ENCODE measurements around the gene ADGRA1. TPM values are rescaled to one million over a fixed set of nuclear protein-coding genes. Genes with fewer than 3 reads are reported as not detected.

The ADGRA1 gene
- total RNA-seq, 2 experiments from 2014 or later, result not detected

DNA sequence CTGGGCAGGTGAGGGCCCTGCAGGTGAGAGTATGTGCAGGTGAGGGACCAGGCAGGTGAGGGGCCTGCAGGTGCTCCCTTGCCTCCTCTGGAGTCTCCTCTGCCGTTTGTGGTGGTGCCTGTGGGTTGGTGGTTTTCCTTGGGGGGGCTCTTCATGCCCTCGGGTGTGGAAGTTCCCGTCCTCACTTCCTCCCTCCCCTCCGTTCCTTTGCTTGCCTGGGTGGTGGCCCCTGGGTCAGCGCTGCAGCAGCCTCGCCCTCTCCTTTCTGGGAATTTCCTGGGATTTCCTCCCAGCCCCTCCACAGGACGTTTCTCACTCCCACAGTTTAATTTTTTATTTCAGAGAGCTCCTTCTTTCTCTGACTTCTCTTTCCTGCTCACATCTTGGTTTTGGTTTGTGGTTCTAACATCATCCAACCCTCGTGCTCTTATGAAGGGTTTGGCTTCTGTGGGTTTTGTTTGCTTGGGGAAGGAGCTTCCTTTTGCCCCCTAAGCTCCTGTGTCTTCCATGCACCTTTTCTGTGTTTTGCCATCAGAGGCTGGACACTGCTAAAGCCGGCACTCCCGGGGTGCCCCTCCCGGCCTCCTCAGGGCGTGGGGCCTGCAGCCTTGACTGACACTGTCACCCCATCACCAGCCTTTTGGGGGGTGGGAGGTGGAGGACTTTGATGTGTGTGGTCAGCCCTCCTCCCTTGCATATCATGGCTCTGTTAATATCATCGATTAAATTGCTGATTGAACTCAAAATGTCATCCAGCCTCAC, 29.2 kb upstream of the ADGRA1 start:
- no peaks in the 10 kb centered on the region for H3K36me3 Mint-ChIP-seq (ENCODE audit: low read depth)
- H3K27me3 Mint-ChIP-seq, result no peaks in the 10 kb centered on the region
- H3K27ac Mint-ChIP-seq, result no peak overlapping the region
- ATAC-seq (no peak), DNase-seq (no peak)
- ChIA-PET CTCF (no interaction called here), POLR2A (no interaction called here)
- intact Hi-C loops (cut with DNase I, micrococcal nuclease), result no loop called here
- no peak overlapping the region for H3K4me3 Mint-ChIP-seq
- H3K4me1 Mint-ChIP-seq, result peaks cover 9% of the 10 kb centered on the region
- H3K9me3 Mint-ChIP-seq (ENCODE audit: low read depth), result no peaks in the 10 kb centered on the region

GRCh38 chr10:133059093-133059470, 28.6 kb upstream of the ADGRA1 start:
- Mint-ChIP-seq H3K4me3 (no peak overlapping the region), H3K36me3 (ENCODE audit: low read depth) (no peaks in the 10 kb centered on the region), H3K9me3 (ENCODE audit: low read depth) (no peaks in the 10 kb centered on the region), H3K27me3 (no peaks in the 10 kb centered on the region), H3K4me1 (peaks cover 9% of the 10 kb centered on the region), H3K27ac (no peak overlapping the region)
- intact Hi-C loops (cut with DNase I, micrococcal nuclease), result no loop called here
- POLR2A ChIA-PET, result interaction anchor here (0.6 kb wide), 1 partner anchor 96 kb away, joined by 7 read pairs; no protein-coding TSS in a partner anchor
- DNase-seq (no peak), ATAC-seq (no peak)
- CTCF ChIA-PET, result interaction anchor here (0.6 kb wide), 1 partner anchor 205 kb away, joined by 4 read pairs; no protein-coding TSS in a partner anchor

- Mint-ChIP-seq H3K27me3 (no peaks in the 10 kb centered on the region), H3K4me1 (peaks cover 9% of the 10 kb centered on the region), H3K36me3 (ENCODE audit: low read depth) (no peaks in the 10 kb centered on the region), H3K27ac (no peak overlapping the region), H3K4me3 (no peak overlapping the region), H3K9me3 (ENCODE audit: low read depth) (no peaks in the 10 kb centered on the region)
- intact Hi-C loops (cut with DNase I, micrococcal nuclease), result no loop called here
- ChIA-PET POLR2A (interaction anchor here (0.6 kb wide), 1 partner anchor 97 kb away, joined by 7 read pairs; no protein-coding TSS in a partner anchor), CTCF (interaction anchor here (0.6 kb wide), 1 partner anchor 205 kb away, joined by 4 read pairs; no protein-coding TSS in a partner anchor)
- ATAC-seq (no peak), DNase-seq (no peak)
Measured at GRCh38 chr10:133059571-133059970, 28.2 kb upstream of the ADGRA1 start.

- intact Hi-C loops (cut with DNase I, micrococcal nuclease), result no loop called here
- Mint-ChIP-seq H3K27ac (no peak overlapping the region), H3K4me3 (no peak overlapping the region), H3K9me3 (ENCODE audit: low read depth) (no peaks in the 10 kb centered on the region), H3K27me3 (no peaks in the 10 kb centered on the region), H3K36me3 (ENCODE audit: low read depth) (no peaks in the 10 kb centered on the region), H3K4me1 (peaks cover 9% of the 10 kb centered on the region)
- POLR2A ChIA-PET, result interaction anchor here (0.6 kb wide), 1 partner anchor 97 kb away, joined by 7 read pairs; no protein-coding TSS in a partner anchor
- CTCF ChIA-PET, result no interaction called here
- DNase-seq, result no peak
- ATAC-seq, result no peak
Measured at GRCh38 chr10:133060022-133060421, 27.7 kb upstream of the ADGRA1 start.

GRCh38 chr10:133060466-133060865, 27.3 kb upstream of the ADGRA1 start:
- no peaks in the 10 kb centered on the region for H3K27me3 Mint-ChIP-seq
- POLR2A ChIA-PET, result no interaction called here
- peaks cover 9% of the 10 kb centered on the region for H3K4me1 Mint-ChIP-seq
- no peak overlapping the region for H3K27ac Mint-ChIP-seq
- no peaks in the 10 kb centered on the region for H3K9me3 Mint-ChIP-seq (ENCODE audit: low read depth)
- intact Hi-C loops (cut with DNase I, micrococcal nuclease), result no loop called here
- no peak for DNase-seq
- H3K4me3 Mint-ChIP-seq, result no peak overlapping the region
- CTCF ChIA-PET, result no interaction called here
- H3K36me3 Mint-ChIP-seq (ENCODE audit: low read depth), result no peaks in the 10 kb centered on the region
- ATAC-seq, result no peak

GRCh38 chr10:133060881-133061280, 26.8 kb upstream of the ADGRA1 start:
- POLR2A ChIA-PET, result no interaction called here
- peaks cover 9% of the 10 kb centered on the region for H3K4me1 Mint-ChIP-seq
- H3K27me3 Mint-ChIP-seq, result no peaks in the 10 kb centered on the region
- ATAC-seq (no peak), DNase-seq (no peak)
- CTCF ChIA-PET, result no interaction called here
- no peak overlapping the region for H3K4me3 Mint-ChIP-seq
- H3K27ac Mint-ChIP-seq, result no peak overlapping the region
- intact Hi-C loops (cut with DNase I, micrococcal nuclease), result no loop called here
- no peaks in the 10 kb centered on the region for H3K36me3 Mint-ChIP-seq (ENCODE audit: low read depth)
- no peaks in the 10 kb centered on the region for H3K9me3 Mint-ChIP-seq (ENCODE audit: low read depth)

DNA sequence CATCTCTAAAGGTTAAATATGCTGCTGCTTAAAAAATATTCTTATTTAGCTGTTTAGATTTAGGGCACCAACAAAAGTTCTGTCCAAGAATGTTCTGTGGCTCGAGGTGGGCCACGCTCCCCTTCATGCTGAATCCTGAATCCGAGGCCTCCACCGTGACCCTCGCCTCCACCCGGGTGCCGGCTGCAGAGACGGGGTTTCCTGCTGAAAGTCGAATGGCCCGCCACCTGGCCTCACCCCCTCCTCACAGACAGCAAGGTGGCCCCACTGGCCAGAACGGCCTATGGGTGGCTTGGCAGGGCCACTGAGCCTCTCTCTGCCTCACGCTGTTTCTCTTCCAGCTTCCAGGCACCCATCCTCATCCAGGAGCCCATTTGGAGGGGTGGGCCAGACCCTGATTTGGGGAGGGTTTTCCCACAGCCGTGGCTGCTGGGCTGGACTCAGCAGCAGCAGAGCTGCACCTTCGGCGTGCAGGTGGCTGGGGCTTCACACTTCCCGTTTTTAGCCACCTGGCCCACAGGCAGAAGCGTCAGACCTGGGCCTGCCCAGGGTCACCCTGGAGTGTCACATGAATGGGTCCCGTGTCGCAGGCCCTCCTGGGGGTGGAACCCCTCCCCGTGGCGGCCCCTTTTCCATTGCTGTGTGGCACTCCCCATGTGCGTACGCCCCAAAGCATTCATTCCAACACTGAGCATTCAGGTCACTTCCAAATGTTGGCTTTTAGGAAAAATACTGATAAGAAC, 26.3 kb upstream of the ADGRA1 start:
- ChIA-PET POLR2A (interaction anchor here (0.6 kb wide), 1 partner anchor 9 kb away, joined by 4 read pairs; no protein-coding TSS in a partner anchor), CTCF (no interaction called here)
- H3K36me3 Mint-ChIP-seq (ENCODE audit: low read depth), result no peaks in the 10 kb centered on the region
- no peaks in the 10 kb centered on the region for H3K27me3 Mint-ChIP-seq
- H3K9me3 Mint-ChIP-seq (ENCODE audit: low read depth), result no peaks in the 10 kb centered on the region
- H3K4me1 Mint-ChIP-seq, result peaks cover 9% of the 10 kb centered on the region
- intact Hi-C loops (cut with DNase I, micrococcal nuclease), result no loop called here
- no peak overlapping the region for H3K27ac Mint-ChIP-seq
- no peak overlapping the region for H3K4me3 Mint-ChIP-seq
- ATAC-seq (no peak), DNase-seq (no peak)

DNA sequence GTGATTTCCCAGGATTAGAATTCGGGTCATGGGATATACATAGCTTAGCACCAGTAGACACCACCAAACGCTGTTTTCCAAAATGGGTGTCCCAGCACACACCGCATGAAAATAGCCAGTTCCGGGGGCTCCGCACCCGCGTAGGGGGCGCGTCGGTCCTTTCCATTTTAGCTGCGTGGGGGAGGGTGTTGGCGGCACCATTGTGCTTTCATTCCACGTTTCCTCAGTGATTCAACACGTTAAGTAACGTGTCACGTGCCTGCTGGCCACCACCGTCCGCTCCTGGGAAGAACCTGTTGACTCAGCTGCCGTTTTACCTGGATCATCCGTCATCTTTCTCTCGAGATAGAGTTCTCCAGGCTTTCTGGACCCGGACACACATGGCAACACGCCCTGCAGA, 25.6 kb upstream of the ADGRA1 start:
- H3K36me3 Mint-ChIP-seq (ENCODE audit: low read depth), result no peaks in the 10 kb centered on the region
- CTCF ChIA-PET, result no interaction called here
- H3K9me3 Mint-ChIP-seq (ENCODE audit: low read depth), result no peaks in the 10 kb centered on the region
- POLR2A ChIA-PET, result no interaction called here
- DNase-seq (no peak), ATAC-seq (no peak)
- no peak overlapping the region for H3K27ac Mint-ChIP-seq
- no peak overlapping the region for H3K4me3 Mint-ChIP-seq
- peaks cover 9% of the 10 kb centered on the region for H3K4me1 Mint-ChIP-seq
- intact Hi-C loops (cut with DNase I, micrococcal nuclease), result no loop called here
- no peaks in the 10 kb centered on the region for H3K27me3 Mint-ChIP-seq

- CTCF ChIA-PET, result no interaction called here
- H3K9me3 Mint-ChIP-seq (ENCODE audit: low read depth), result no peaks in the 10 kb centered on the region
Measured at GRCh38 chr10:133062635-133063034, 25.1 kb upstream of the ADGRA1 start.

DNA sequence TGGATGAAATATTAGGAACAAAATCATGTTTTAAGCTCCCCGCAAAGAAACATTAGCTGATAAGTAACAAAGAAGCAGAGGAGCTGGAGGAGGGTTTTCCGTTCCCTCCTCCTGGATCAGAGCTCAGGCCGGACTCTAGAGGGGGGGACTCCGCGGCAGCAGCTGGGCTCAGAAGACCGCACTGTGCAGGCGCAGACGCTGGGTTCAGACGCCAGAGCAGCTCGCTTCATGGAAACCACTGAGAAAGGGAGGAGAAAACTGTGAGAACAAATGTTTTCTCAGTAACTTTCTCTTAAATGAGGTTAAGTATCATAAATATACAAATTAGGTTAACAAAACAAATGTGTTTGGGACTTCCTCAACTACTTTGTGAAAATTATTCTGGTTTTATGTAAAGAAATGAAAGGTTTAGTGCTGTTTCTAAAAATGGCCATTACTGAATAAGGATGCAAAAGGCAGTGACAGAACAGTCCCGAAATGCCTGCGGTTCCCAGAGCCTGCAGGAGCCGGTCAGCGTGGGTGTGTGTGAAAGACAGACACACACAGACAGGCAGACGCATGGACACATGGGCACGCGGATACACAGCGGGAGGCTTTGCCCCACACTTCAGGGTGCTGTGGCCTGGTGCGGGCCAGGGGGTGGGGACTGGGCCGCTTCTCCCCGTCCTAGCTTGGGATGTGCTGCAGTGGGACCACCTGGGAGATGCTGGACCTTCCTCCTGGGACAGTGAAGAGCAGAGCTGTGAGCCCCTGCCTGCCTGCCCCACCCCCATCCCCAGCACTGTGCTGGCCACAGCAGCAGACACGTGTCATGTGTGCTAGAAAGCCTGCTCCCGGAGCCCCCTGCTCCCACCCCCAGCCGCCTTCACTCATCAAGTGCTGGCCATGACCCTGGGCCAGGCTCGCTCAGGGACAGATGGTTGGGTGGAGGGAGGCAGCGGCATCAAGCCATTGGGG, 20.3 kb upstream of the ADGRA1 start:
- no peak overlapping the region for H3K4me3 Mint-ChIP-seq
- DNase-seq, result no peak
- H3K9me3 Mint-ChIP-seq (ENCODE audit: low read depth), result no peaks in the 10 kb centered on the region
- H3K27me3 Mint-ChIP-seq, result no peaks in the 10 kb centered on the region
- no peaks in the 10 kb centered on the region for H3K36me3 Mint-ChIP-seq (ENCODE audit: low read depth)
- H3K27ac Mint-ChIP-seq, result no peak overlapping the region
- ChIA-PET CTCF (no interaction called here), POLR2A (no interaction called here)
- ATAC-seq, result no peak
- intact Hi-C loops (cut with DNase I, micrococcal nuclease), result no loop called here
- H3K4me1 Mint-ChIP-seq, result no peaks in the 10 kb centered on the region

More at GRCh38 chr10:133062635-133063034, 25.1 kb upstream of the ADGRA1 start:
- POLR2A ChIA-PET, result no interaction called here
- Mint-ChIP-seq H3K4me3 (no peak overlapping the region), H3K27me3 (no peaks in the 10 kb centered on the region), H3K27ac (no peak overlapping the region), H3K4me1 (peaks cover 9% of the 10 kb centered on the region), H3K36me3 (ENCODE audit: low read depth) (no peaks in the 10 kb centered on the region)
- intact Hi-C loops (cut with DNase I, micrococcal nuclease), result no loop called here
- ATAC-seq (no peak), DNase-seq (no peak)

Data from activated CD4-positive, alpha-beta T cell treated with anti-CD3 and anti-CD28 coated beads for 36 hours (primary cell).